SK-N-MC (cell line): ENCODE results near the gene ANXA5.

Source experiments
- EZH2 ChIP-seq: fragments of 200-600 bp; sonication (generic); IDR thresholded peaks from one replicate; pipeline ENCODE4 v1.6.1; 2017; ENCODE audit warnings: antibody characterized with exemption
- FOXP2 ChIP-seq: optimal IDR thresholded peaks from 2 replicates; pipeline ENCODE3; 2011; ENCODE audit warnings: mild to moderate bottlenecking, moderate library complexity; ENCODE audit not compliant: insufficient read depth; ENCODE audit errors: extremely low read length, control extremely low read depth
- POLR2AphosphoS5 ChIP-seq: IDR thresholded peaks from 2 replicates; pipeline ENCODE4 v1.6.1; 2012; ENCODE audit warnings: mild to moderate bottlenecking, low read depth, low read length, borderline replicate concordance

GRCh38 chr4:121733942-121734341, 37.2 kb upstream of the ANXA5 start:
- no peak for TF ChIP-seq EZH2
- no peak for TF ChIP-seq POLR2AphosphoS5
- TF ChIP-seq FOXP2, result no peak
